GM21390 (cell line): ENCODE measurements around the gene CDSN.
"Not testable (repeated sequence)": the region's sequence is repeated elsewhere in the genome, so short reads cannot be mapped to it uniquely, and the experiment has no call there.

ENCODE experiments used
- ATAC-seq: cut with Tn5 transposase; IDR thresholded peaks from one replicate; pipeline ENCODE4 v1.9.1; 2021; ENCODE audit not compliant: unreplicated experiment

Gene CDSN, protein sequence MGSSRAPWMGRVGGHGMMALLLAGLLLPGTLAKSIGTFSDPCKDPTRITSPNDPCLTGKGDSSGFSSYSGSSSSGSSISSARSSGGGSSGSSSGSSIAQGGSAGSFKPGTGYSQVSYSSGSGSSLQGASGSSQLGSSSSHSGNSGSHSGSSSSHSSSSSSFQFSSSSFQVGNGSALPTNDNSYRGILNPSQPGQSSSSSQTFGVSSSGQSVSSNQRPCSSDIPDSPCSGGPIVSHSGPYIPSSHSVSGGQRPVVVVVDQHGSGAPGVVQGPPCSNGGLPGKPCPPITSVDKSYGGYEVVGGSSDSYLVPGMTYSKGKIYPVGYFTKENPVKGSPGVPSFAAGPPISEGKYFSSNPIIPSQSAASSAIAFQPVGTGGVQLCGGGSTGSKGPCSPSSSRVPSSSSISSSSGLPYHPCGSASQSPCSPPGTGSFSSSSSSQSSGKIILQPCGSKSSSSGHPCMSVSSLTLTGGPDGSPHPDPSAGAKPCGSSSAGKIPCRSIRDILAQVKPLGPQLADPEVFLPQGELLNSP

DNA sequence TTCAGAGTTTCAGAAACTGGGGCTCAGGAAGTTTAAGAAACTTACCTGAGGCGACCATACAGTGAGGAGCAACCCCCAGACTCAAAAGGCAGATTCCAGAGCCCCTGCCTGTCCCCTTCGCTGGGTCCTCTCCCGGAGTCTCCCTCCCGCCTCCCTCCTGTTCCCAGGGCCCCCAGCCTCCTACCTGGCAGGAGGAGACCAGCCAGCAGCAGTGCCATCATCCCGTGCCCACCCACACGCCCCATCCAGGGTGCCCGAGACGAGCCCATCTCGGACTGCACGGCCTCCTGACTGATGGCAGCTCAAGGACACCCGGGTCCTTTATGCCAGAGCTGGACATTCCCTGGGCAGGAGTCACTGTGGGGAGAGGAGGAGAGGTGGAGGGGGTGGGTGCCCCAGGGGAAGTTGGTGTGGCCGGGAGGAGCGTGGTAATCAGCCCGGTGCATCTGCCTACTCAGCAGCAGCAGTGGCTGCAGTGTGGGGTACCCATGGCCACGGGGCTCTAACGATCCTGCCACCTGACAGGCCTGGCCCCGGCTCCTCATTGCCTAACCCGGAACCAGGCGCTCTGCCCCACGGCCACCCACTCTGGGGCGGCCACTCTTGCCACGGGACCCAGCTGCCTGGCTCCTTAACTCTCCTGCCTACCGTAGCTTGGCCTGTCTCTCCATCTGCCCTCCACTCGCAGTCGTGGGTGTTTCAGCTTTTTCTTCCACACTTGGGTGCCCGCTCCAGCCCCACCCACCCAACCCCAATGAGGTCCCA, at the start of gene CDSN:
Gene CDSN, minus strand, starts transcription at position 296 of the 765 bp plus-strand sequence. Its CDS starts 27 bp downstream, at position 269.
- no peak for ATAC-seq

- ATAC-seq = no peak
Measured at GRCh38 chr6:31169123-31169857, 49.0 kb upstream of the CDSN start.

GRCh38 chr6:31168606-31169005, 48.4 kb upstream of the CDSN start:
- ATAC-seq = no peak

- no peak for ATAC-seq
Measured at GRCh38 chr6:31165986-31166385, 45.7 kb upstream of the CDSN start.

- ATAC-seq = peak; percentile 55
Measured at GRCh38 chr6:31165064-31165832, 45.0 kb upstream of the CDSN start.

DNA sequence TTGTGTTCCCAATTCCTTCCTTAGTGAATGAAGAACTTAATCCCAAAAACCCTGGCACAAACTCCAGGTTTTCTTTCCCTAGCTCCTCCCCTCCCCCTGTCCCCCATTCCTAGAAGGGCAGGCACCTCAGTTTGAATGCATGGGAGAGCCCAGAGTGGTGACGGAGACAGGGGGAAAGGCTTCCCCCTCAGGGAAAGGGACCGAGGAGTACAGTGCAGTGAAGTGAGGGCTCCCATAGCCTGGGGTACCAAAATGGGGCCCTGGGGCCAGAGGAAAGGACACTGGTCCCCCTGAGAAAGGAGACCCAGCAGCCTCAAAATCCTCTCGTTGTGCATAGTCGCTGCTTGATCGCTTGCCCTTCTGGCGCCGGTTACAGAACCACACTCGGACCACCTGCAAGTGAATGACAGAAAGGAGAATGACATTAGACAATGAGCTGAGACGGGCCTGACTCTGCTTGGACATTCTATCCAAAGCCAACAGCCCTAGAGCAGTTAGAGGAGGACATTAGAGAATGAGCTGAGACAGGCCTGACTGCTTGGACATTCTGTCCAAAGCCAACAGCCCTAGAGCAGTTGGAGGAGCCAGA, 44.3 kb upstream of the CDSN start:
- ATAC-seq = not testable (repeated sequence)

DNA sequence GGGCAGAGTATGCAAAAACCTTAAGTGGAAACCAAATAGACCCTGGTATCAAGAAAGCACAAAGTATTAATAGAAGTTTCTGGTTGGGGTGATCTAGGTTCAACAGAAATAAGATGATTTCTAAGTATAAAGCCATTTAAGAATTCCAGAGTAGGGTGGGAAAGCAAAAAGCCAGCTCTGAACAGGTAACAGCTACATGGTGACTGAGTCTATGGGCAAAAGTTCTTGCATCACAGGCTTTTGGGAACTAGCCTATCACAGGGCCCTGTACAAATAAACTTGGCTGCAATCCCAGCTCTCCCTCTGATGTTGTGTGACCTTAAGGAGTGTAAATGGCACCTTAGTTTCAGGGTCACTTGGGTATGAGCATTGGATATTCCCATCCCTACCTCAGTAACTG, 43.7 kb upstream of the CDSN start:
- ATAC-seq = no peak

DNA sequence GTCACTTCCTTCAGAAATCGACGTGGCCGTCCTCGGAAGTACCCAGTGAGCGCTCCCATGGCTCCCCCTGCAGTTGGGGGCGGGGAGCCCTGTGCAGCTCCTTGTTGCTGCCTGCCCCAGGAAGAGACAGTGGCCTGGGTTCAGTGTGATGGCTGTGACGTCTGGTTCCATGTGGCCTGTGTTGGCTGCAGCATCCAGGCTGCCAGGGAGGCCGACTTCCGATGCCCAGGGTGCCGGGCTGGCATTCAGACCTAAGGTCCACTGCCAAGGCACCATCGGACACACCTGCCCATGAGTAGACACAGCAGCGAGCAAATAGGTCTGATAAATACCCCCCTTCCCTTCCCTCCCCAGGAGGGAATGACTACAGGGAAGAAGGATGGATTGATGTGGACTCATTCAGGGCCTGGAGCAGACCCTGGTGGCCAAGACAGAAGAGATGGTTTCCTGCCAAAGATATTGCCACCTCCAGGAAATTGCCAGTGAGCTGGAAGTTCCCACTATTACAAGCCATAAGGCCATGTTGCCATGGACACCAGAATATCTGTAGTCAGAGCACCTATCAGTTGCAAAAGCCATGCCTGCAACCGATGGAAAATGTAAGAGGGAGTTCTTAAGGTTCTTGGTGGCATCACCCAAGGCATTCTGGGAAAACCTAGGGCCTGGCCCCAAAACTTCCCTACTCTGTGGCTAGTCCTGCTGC, 42.4 kb upstream of the CDSN start:
- ATAC-seq = no peak

DNA sequence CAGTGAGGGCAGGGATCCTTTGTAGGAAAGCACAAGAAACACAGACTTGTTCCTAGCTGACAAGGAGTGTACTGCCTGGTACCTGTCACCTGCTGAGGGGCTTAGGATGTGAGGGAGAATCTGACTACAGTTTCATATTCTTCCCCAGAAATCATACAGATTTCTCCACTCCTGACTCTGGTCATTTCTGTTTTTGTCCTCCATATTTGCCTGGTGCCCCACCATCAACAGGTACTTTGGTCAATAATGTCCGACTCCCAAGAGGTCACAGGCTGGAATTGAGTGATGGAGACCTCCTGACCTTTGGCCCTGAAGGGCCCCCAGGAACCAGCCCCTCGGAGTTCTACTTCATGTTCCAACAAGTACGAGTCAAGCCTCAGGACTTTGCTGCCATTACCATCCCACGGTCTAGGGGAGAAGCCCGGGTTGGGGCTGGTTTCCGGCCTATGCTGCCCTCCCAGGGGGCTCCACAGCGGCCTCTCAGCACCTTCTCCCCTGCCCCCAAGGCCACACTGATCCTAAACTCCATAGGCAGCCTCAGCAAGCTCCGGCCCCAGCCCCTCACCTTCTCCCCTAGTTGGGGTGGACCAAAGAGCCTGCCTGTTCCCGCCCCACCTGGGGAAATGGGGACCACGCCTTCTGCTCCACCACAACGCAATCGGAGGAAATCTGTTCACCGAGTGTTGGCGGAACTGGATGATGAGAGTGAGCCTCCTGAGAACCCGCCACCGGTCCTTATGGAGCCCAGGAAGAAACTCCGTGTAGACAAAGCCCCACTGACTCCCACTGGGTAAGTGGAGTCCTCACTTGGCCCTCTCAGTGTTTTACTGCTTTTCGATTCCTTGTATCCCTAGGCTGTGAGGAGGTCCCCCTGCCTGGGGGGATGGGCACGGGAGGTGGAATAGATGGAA, 41.2 kb upstream of the CDSN start:
- no peak for ATAC-seq

DNA sequence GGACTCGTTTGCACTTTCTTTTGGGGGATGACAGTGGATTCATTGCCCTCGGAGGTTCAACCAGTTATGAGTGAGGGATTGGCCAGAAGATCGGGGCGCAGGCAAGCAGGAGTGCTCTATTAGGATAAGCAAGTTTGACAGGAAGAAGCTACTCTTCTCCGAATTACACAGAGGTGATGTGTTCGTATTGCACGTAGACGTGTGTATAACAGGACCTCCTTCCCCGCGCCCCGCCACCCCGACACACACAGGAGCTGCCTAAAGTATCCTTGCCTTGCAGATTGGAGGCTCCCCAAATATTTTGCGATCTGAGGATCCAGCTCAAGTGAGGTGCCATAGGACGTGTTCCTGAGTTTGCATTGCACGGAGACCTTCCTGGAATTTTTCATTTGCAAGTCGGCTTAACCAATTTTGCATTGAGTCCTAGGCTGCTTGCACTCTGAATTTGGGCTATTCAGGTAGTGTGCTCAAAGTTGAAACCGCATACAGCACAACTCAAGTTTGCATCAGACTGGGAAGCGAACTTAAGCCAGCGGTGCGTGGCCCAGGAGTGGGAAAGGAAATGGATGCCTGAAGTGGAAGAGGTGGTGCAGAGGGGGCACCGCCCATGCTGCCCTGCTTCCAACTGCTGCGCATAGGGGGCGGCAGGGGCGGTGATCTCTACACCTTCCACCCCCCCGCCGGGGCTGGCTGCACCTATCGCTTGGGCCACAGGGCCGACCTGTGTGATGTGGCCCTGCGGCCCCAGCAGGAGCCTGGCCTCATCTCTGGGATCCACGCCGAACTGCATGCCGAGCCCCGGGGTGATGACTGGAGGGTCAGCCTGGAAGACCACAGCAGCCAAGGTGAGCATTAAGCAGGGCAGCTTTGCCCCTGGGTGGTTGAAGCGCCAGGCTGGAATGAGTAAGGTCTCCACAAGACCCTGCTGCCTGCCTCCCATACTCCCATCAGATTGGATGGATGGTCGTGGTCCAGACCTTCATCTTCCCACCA, 38.9 kb upstream of the CDSN start:
- no peak for ATAC-seq

- ATAC-seq = peak; percentile 79
Measured at GRCh38 chr6:31158140-31158862, 38.1 kb upstream of the CDSN start, which contains the start of gene TCF19. Gene TCF19 (plus strand): TSS chr6:31158589. CDS start chr6:31159470, 881 bp downstream.

GRCh38 chr6:31157513-31158139, 37.4 kb upstream of the CDSN start, which contains the start of gene CCHCR1:
Gene CCHCR1 (minus strand): TSS chr6:31157802. CDS start chr6:31157600, 202 bp downstream.
- no peak for ATAC-seq

DNA sequence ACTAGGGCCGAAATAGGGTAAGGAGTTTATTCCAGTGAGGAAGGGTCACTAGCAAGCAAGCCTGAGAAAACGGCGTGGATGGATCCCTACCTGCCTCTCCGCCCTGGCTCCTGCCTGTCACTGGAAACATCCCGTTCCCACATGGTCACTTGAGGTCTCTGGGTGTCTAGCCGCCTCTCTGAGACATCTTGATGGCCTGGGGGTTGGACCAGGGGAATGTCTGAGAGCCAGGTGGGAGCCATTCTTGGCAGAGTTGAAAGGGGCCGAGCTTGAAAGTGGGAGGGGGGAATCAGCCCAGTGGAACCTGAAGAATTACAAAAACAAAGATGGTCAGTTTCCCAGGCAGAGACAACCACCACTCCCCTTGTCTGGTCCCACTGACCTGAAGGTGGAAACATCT, 36.4 kb upstream of the CDSN start:
- no peak for ATAC-seq

DNA sequence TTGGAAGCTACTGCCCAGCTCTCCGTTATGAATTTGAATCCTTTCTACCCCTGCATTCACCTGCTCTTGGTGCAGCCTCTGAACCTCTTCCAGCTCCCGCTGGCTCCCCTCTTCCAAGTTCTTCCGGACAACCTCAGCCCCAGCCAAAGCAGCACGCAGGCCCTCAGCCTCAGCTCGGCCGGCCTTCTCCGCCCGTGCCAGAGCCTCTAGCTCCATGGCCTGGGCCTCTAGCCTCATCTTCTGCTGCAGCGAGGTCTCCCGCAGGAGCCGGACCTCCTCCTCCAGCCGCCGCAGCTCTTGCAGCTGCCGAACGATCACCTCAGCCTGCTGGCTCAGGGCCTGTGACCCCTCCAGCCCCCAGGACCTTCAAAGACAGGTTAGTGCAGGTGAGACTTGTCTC, 34.2 kb upstream of the CDSN start:
- ATAC-seq = no peak

DNA sequence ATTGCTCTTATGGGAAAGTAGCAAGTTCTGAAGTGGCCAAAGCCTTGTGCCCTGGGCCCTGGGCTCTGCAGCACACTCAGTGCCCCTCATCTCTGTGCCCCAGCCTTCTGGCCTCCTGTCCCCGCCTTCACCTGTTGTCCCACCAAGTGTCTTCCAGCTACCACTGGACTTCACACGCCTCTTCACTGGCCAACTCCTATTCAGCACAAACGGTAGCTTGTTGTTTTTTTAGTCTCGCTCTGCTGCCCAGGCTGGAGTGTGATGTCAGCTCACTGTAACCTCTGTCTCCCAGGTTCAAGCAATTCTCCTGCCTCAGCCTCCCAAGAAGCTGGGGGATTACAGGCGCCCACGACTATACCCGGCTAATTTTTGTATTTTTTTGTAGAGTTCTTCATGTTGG, 32.5 kb upstream of the CDSN start:
- ATAC-seq = no peak
